Midbrain (tissue), 1 donor: Measurements from ENCODE around the gene LILRA5.
"Not testable (repeated sequence)": the region's sequence is repeated elsewhere in the genome, so short reads cannot be mapped to it uniquely, and the experiment has no call there.

Experiments
- DNase-seq: peaks from one replicate; lab custom pipeline; 2025; lab: John Stamatoyannopoulos, UW

The LILRA5 gene

DNA sequence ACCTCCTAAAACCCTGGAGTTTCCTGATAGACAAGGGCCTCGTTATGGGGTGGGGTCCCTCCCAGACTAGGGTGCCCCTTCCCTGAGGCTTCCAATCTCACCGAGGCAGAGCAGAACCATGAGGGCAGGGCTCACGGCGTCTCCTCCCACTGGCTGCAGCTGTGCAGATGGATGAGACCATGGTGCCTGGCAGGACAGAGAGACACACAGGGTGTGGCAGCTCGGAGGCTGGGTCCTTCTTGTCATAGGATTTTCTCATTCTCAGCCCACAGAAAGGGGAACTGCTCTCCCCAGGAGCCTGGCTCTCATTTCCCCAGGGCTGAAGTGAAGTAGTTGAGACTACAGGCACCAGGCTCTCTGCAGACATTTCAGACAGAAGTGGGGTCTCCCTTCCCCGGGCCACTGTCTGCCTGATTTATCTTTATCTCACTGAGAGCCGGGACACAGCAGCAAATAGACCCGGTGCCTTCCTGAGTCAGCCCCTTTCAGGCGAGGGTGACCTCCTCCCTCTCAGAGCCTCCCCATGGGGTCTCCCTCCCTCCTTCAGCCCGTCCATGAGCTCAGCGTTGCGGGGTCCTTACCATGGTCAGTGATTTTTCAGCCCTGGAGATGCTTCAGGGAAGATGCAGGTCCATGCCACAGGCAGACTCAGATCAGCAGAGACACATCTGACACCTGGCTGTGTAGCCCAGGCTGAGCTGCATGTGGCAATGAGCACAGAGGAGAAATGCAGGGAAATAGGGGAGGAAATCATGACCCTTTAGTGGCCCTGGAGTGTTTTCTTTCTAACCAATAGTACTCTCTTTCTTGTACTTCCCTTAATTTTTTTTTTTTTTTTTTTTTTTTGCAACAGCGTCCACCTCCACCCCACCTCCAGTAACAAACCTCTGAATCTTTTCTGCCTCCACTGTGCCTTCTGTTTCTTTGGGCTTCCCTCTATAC is at the start of gene LILRA5:
TSS of gene LILRA5 (minus strand) at position 731 of the 942 bp plus-strand sequence. CDS start at position 584, 147 bp downstream.
- DNase-seq = no peak

DNA sequence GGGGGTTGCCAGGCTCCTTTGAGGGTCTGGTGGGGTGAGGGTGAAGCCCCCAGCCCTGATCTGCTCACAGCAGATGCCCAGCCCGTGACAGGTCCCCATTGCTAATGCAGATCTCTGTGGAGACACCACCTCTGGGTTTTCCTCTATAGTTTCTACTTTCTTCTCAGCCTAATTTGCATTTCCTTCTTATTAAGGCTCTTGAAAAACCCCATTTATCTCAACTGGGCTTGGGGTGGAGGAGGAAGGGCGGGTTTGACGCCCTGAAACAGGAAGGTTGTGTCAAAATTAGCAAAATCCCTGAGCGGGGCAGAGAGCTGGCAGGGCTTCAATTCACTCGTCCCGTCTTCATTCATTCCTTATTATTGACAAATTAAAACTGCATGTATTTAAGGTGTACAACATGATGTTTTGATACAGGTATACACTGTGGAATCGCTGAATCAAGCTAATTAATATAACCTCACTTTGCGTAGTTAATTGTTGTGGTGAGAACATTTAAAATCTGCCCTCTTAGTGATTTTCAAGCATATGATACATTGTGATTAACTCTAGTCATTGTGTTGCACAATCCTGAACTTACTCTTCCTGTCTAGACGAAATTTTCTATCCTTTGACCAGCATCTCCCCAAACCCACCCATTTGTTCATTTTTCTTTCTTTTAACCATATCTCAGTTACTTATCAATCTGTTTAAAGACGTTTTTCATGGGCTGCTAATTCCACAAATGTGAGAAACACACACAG is 48.9 kb upstream of the LILRA5 start:
- not testable (repeated sequence) for DNase-seq

DNA sequence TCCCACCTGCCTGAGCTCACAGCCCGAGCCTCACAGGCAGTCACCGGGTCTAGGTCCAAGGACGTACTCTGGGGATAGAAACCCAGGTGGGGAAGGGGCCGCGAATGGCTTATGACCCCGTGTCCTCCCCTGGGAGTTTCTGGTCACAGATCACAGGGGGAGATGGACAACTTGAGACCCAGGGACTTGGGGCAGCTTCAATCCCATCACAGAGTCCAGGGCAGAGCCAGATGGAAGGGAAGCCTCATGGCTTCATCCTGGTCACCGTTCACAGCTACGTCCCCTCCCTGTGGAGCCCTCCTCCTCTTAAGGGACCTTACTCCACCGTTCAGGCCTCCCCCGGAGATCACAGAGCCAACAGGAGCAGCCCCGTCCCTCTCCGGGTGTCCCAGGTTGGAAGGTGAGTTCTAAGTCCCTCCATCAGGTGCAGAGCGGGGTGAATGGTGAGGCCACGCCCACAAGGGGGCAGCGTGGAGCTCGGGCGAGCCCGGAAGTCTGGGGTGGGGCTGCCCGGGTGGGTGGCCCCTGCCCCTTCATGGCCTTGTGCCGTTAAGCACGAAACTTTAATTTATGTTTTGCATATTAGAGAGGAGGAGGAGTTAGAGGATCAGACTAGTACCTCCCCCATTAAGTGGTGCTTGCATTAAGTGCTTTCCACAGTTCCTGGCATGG is 46.3 kb upstream of the LILRA5 start:
- not testable (repeated sequence) for DNase-seq

DNA sequence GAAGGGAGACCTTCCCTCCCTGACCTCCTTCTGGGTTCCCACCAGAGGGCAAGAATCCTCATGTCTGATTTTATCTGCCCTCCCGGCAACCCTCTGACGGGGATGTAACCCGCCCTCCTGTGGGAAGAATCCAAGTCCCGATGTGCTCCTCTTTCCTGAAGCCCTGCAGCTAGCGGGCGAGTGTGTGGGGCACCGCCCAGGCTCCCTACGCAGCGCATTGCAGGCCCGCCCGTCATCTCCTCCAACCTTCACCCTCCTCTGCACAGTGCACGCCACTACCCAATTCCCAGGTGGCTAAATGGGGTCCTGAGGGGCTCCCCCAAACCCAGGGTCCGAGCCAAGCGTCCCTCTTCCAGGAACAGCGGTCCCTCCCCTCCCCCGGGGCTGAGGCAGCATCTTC is 44.4 kb upstream of the LILRA5 start:
- DNase-seq = no peak

DNA sequence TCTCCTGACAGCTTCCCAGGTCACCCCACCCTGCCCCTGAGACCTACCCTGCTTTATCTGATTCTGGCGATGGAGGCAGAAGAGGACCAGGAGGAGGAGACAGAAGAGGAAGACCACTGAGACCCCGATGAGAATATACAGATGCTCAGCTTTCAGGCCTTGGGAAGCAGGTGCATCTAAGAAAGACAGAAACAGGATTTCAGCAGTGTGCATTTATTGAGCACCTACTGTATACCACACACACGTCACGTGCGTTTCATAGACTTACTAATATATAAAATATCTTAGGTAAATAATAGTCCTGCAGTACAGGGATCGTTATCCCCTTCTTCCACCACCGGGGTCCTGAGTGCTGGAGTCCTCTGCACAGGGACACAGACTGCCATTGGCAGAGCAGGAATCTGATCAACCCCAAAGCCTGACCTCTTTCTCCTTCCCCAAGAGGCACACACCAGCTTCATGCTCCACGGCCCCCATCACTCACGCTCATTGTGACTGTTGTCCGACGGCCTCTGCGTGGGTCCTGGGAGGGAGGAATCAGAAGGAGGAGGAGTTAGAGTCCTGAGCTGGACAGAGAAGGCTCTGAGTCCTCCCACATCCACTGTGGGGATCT is 43.6 kb upstream of the LILRA5 start:
- no peak for DNase-seq

DNA sequence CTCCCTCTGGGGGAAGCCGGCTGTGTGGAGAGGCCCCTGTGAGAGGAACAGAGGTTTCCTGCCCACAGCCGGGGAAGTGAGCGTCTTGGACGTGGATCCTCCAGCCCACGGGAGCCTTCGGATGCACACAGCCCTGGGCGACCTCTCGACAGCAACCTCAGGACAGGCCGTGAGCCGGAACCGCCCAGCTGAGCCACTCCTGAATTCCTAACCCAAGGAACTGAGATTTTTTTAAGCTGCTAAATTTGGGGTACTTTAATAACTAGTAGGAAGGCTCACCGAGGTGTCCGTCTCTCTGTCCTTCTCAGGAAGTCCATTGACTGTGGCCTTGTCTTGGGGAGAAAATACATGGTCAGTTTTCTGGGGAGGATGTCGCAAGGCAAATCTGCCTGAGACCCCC is 42.7 kb upstream of the LILRA5 start:
- DNase-seq = no peak

DNA sequence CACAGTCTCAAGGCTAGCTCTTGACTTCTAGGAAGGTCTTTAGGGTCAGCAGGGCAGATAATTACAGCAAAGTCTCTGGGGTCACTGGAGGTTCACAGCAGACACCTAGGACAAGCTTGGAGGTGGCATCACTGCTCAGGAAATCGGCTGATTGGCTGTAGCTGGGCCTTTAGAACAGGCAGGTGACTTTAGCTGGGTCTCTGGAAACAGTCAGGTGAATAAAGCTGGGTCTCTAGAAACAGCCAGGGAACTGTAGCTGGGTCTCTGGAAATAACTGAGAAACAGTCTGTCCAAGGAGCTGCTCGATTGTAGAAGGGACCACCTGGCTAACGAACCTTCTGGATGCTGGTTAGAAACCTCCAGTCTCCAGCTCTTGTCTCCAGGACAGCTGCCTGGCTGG is 41.8 kb upstream of the LILRA5 start:
- DNase-seq = no peak

DNA sequence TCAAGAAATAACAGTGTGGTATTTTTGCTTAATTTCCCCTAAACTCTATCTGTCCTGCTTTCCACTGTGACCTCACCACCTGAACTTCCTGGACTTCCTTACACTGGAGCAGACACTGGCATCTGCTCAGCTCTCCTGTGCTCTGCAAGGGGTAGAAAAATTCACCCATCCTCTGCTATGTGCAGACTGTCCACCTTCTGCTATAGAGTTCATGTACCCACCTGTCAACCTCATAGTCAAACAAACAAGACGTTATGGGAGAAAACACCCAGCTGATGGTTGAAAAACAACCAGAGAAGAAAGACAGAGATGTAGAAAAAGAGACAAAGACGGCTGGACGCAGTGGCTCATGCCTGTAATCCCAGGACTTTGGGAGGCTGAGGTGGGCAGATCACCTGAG is 39.6 kb upstream of the LILRA5 start:
- DNase-seq = no peak

DNA sequence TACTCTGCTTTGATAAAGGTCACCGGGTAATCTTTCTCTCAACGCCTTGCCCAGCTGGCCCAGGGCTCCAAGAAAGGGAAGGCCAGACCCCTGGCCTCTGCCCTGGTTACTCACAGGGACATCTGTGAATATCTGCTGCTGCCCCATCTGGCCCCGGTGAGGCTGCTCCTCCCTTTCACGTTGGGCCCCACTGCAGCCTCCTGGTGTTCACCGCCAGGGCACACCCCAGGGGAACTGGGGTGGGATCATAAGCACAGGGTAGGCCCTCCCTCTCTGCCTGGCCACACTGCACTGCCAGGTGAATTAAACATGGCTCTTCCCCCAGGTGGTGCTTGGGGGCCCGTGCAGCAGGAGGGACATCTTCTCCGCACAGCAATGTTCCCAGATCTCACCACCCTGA is 39.1 kb upstream of the LILRA5 start:
- no peak for DNase-seq

DNA sequence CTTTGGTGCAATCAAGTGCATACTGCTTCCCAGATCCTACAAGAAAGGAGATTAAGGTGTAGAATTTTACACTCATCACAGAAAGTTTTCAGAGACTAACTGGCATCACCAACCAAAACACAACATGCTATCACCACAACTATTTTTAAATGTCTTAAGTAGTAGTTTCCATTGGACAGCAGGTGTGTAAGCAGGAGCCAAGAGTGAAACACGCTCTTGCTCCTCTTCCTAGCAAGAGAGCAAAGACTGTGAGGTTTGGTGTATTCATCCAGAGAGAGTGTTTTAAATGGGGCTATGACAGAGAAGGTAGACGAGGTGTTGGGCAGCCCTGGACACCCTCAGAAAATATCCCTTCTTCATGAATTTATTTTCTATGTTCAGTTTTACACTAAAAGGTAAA is 38.5 kb upstream of the LILRA5 start:
- no peak for DNase-seq

DNA sequence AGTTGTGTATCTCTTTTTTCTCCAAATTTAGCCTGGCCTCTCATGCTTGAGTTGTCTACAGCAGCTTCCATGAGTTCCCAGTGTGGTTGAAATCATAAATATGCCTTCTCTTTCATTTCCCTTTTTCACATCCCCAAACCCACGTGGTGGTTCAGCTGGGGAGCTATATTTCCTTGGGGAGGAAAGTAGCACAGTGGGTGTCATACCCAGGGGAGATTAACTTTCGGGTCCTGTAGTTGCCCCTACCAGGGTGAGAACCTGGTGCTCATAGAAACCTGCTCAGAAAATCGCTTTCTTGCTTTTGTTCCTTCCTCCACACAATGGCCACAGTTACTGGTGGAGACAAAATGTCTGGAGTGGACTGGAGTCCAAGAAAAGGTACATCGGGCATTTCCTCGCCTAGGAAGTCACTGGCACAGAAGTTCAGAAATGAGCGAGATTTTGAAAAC is 33.0 kb upstream of the LILRA5 start:
- peak; percentile 28 for DNase-seq

DNA sequence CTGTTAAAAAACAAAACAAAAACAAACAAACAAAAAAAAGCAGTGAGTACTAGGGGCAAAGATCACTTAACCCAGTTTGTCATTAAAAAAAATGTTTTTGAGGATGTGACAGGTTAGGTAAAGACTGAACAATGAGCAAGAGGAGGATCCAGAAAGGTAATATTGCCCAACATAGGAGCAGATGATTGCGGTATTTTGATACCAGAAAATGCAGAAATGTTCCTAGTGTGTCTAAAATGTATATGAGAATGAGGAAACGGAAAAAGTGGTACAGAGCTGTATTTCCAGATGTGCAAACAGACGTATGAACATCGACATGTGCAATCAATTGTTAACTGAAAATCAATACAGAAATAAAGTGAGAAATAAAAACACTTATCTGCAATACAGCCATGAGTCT is 30.9 kb upstream of the LILRA5 start:
- DNase-seq = no peak

DNA sequence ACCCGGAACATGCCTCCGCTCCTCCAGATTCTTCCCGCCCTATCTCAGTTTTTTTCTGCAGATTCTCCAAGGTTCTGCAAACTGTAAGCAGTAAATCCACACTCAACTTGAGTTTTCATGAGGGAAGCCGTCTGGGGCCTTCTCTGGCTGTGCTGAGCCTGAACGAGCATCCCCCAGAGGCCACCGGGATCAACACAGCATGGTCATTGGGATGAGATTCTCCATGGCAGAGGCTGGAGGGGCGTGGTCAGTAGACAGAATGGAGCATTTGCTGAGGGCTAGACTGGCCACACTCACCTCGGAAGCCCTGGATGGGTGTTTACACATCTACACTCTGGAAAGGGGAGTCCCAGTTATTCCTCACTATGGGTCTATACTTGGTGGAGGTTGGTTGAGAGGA is 28.3 kb upstream of the LILRA5 start:
- DNase-seq = no peak

DNA sequence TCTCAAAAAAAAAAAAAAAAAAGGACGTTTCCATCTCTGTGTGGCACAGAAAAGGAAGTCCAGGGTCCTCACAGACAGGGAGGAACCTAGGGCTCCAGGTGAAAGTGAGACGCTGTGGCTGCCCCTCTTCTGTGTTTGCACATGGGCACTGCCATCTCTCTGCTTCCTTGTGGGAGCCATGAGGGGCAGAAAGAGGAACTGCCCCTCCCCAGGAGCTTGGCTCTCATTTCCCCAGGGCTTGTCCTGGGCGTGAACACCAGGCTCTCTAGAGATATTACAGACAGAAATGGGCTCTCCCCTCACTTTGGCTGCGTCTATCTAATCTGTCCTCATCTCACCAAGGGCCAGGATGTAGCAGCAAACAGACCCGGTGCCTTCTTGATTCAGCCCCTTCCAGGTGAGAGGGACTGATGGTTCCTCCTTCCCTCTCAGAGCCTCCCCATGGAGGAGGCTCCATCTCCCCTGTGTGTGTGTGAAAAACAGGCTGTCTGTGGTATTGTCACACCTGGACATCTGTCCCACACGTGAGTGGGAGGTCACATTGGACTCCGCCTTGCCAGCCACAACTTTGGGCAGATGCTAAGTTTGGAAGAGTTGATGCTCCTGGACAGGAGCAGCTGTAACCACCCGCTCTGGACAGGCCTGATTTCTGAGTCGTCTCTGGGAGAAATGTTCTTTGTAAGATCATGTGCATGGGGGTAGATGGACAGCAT is 26.8 kb upstream of the LILRA5 start:
- DNase-seq = no peak

DNA sequence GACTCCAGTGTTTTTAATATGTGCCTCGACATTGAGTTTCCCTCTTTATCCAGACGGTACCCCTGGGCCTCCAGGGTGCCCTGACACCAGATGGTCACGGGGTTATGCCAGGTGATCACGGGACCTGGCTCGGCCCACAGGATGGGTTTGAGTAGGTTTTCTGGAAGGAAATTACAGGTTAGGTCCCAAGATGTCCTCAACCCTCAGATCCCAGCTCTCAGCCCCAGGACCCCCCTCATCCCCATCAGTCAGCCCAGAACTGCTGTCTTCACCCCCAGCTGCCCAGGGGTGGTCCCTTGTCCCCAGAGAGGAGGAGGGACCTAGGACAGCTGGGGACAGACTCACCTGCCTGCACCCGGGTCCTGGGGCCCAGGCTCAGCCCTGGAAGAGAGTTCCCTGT is 25.6 kb upstream of the LILRA5 start:
- no peak for DNase-seq

DNA sequence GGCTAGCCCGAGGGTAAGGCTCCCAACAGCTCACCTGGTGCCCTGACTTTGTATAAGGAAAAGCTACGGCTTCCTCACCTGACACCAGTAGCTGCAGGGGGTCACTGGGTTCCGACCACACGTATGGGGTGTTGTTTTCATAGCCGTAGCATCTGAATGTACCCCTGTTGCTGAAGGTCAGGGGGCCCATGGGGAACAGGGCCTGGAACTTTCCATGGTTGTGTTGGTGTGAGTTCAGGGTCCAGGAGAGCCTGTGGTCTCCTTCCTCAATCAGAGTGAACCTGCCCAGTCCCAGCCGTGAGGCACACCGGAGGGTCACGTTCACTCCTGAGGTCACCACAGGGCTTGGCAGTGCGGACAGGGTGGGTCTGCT is 24.9 kb upstream of the LILRA5 start:
- no peak for DNase-seq

DNA sequence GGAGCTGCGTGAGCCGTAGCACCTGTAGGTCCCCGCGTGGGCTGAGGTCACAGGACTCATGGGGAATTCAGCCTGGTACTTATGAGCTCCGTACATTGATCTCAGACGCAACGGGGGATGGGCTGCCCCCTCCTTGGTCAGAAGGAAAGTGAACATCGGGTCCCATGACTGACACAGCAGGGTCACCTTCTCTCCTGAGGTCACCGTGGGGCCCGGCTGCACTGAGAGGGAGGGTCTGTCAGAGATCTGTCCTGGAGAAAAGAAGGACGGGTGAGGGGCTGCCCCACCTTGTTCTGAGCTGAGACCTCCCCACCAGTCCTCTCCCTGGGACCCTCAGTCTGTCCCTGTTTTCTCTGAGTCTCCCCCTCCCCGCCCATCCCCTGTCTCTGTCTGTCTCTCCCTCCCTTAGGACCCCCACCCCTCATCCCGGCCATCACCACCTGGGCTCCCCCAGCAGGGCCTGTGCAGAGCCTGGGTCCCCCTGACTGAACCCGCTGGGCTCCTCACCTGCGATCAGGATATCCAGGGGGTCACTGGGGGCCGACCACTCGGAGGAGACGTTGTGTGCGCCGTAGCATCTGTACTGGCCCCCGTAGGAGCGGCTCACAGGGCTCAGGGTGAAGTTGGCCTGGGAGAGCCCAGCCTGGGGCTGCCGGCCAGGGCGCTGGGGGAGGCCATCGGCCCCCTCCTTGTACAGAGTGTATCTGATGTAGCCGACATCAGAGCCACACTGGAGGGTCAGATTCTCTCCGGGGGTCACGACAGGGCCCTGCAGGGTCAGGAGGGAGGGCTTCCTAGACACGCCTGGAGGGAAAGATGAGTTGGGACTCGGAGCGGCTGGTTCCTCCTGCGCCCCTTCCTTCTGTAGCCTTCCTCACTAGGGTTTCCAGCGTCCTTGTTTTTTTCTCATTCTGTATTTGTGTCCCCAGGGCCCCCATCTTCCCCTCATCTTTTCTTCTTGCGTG is 24.2 kb upstream of the LILRA5 start:
- DNase-seq = no peak

DNA sequence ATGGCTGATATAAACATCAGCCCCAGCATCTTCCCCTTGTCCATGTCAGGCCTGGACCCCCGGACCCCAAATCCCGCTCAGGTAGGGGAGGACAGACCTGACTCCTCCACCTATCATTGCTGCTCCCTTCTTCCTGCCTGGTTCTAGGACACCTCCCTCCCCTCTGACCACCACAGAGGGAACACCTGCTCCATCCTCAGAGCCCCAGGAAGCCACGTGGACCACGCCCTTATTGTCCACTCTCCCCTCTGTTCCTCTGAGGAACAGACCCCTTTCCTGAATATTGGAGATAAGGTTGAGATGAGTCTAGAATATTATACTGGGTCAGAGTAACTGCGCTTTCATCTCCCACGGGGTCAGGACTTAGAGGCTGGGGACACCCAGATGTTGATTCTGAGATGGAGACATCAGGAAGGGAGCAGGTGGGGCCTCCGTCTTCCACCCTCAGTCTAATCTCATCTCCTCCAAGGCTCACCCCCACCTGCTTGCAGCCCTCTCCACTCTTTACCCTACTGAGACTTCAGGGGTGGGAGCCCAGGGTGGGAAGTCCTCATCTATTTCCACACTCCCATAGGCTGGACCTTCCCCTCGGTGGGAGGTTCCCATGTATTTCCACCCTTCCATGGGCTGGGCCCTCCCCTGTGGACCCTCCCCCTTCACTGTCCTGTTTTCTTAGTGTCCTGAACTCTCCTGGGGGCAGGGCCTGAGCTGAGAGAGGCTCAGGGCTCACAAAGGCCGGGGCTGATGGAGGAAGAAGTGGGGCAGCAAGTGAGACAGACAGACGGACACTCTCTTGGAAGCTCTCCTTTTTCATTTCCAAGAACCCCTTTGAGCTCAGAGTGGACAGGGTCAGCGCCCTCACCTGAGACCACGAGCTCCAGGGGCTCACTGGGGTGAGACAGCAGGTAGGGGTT is 23.3 kb upstream of the LILRA5 start:
- DNase-seq = no peak

DNA sequence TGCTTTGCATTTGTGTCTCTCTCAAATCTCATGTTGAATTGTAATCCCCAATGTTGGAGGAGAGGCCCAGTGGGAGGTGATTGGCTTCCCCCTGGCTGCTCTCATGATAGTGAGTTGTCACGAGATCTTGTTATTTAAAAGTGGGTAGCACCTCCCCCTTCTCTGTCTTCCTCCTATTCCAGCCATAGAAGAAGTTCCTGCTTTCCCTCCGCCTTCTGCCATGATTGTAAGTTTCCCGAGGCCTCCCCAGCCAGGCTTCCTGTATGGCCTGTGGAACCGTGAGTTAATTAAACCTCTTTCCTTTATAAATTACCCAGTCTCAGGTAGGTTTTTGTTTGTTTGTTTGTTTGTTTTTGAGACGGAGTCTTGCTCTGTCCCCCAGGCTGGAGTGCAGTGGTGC is 22.2 kb upstream of the LILRA5 start:
- no peak for DNase-seq
